ENCODE results near the gene GTF2IRD1.
"Not testable (repeated sequence)": the region's sequence is repeated elsewhere in the genome, so short reads cannot be mapped to it uniquely, and the experiment has no call there.

The GTF2IRD1 gene

GRCh38 chr7:74505471-74506324 lies 52.0 kb downstream of the GTF2IRD1 start:
- Histone ChIP-seq H3K4me3 (no peak overlapping the region), H3K27ac (no peak overlapping the region)

- Histone ChIP-seq H3K4me3 (no peak overlapping the region), H3K27ac (no peak overlapping the region)
Measured at GRCh38 chr7:74506325-74506724, 52.6 kb downstream of the GTF2IRD1 start.

- Histone ChIP-seq H3K4me3 (no peak overlapping the region), H3K27ac (no peak overlapping the region)
Measured at GRCh38 chr7:74507538-74508319, 54.0 kb downstream of the GTF2IRD1 start.

- H3K27ac ChIP-seq, H3K4me3 ChIP-seq: not testable (repeated sequence)
Measured at GRCh38 chr7:74509453-74509852, 55.7 kb downstream of the GTF2IRD1 start.

- Histone ChIP-seq H3K4me3 (no peak overlapping the region), H3K27ac (peak overlapping the region in 1 of 21 experiments; percentile 27)
Measured at GRCh38 chr7:74511345-74511744, 57.6 kb downstream of the GTF2IRD1 start.

- no peak overlapping the region for H3K27ac ChIP-seq
- no peak overlapping the region for H3K4me3 ChIP-seq
Measured at GRCh38 chr7:74512762-74513161, 59.1 kb downstream of the GTF2IRD1 start.

GRCh38 chr7:74514131-74514591 lies 60.5 kb downstream of the GTF2IRD1 start:
- no peak overlapping the region for H3K4me3 ChIP-seq
- no peak overlapping the region for H3K27ac ChIP-seq

GRCh38 chr7:74515276-74515675 lies 61.6 kb downstream of the GTF2IRD1 start:
- no peak overlapping the region for H3K4me3 ChIP-seq
- H3K27ac ChIP-seq = no peak overlapping the region

- no peak overlapping the region for H3K4me3 ChIP-seq
- H3K27ac ChIP-seq = no peak overlapping the region
Measured at GRCh38 chr7:74516214-74516613, 62.5 kb downstream of the GTF2IRD1 start.

- H3K4me3 ChIP-seq = no peak overlapping the region
Measured at GRCh38 chr7:74518041-74518440, 64.3 kb downstream of the GTF2IRD1 start.

GRCh38 chr7:74518654-74519053 lies 64.9 kb downstream of the GTF2IRD1 start:
- Histone ChIP-seq H3K27ac (no peak overlapping the region), H3K4me3 (no peak overlapping the region)

More at GRCh38 chr7:74518041-74518440, 64.3 kb downstream of the GTF2IRD1 start:
- H3K27ac ChIP-seq = no peak overlapping the region

- H3K4me3 ChIP-seq = no peak overlapping the region
- no peak overlapping the region for H3K27ac ChIP-seq
Measured at GRCh38 chr7:74519395-74519794, 65.7 kb downstream of the GTF2IRD1 start.

GRCh38 chr7:74521855-74522254 lies 68.1 kb downstream of the GTF2IRD1 start:
- Histone ChIP-seq H3K27ac (no peak overlapping the region), H3K4me3 (no peak overlapping the region)

- no peak overlapping the region for H3K4me3 ChIP-seq
Measured at GRCh38 chr7:74522281-74522905, 68.7 kb downstream of the GTF2IRD1 start.

GRCh38 chr7:74523015-74523414 lies 69.3 kb downstream of the GTF2IRD1 start:
- H3K27ac ChIP-seq = peak overlapping the region in 2 of 21 experiments; percentile 29 to 58

More at GRCh38 chr7:74522281-74522905, 68.7 kb downstream of the GTF2IRD1 start:
- H3K27ac ChIP-seq = peak overlapping the region in 1 of 21 experiments; percentile 29

GRCh38 chr7:74525140-74525539 lies 71.4 kb downstream of the GTF2IRD1 start:
- H3K27ac ChIP-seq = peak overlapping the region in 14 of 21 experiments; percentile 6 to 79 (median 27)
- no peak overlapping the region for H3K4me3 ChIP-seq

More at GRCh38 chr7:74523015-74523414, 69.3 kb downstream of the GTF2IRD1 start:
- no peak overlapping the region for H3K4me3 ChIP-seq

GRCh38 chr7:74525881-74526280 lies 72.2 kb downstream of the GTF2IRD1 start:
- H3K4me3 ChIP-seq = no peak overlapping the region
- H3K27ac ChIP-seq = peak overlapping the region in 19 of 21 experiments; percentile 15 to 81 (median 62)

- H3K27ac ChIP-seq = peak overlapping the region in 19 of 21 experiments; percentile 16 to 81 (median 62)
- H3K4me3 ChIP-seq = no peak overlapping the region
Measured at GRCh38 chr7:74526780-74527179, 73.1 kb downstream of the GTF2IRD1 start.

- Histone ChIP-seq H3K4me3 (no peak overlapping the region), H3K27ac (peak overlapping the region in 13 of 21 experiments; percentile 20 to 81 (median 64))
Measured at GRCh38 chr7:74527842-74528241, 74.1 kb downstream of the GTF2IRD1 start.

- not testable (repeated sequence) for H3K4me3 ChIP-seq
Measured at GRCh38 chr7:74528773-74529172, 75.1 kb downstream of the GTF2IRD1 start.

More at GRCh38 chr7:74528773-74529172, 75.1 kb downstream of the GTF2IRD1 start:
- H3K27ac ChIP-seq = not testable (repeated sequence)
